ENCODE data around the gene ELOF1.
A peak's percentile ranks its signal among the peaks of the same experiment; 100 is the strongest.

The ELOF1 gene

GRCh38 chr19:11538232-11539036 lies 20.6 kb downstream of the ELOF1 start, which contains the start of gene CNN1:
TSS of gene CNN1 (plus strand) at chr19:11538851. CDS start at chr19:11538928, 77 bp downstream.
- ATAC-seq, result no peak
- TF ChIP-seq PATZ1 (CRISPR knock-in tag; IDR thresholded peaks at IDR 0.05; ENCODE audit: borderline replicate concordance), result 0 out of 2 replicates have a peak, but pooled peaks have one; percentile 49
- TF ChIP-seq CSRNP3 (CRISPR knock-in tag; IDR thresholded peaks at IDR 0.05), result no peak
- no peak for TF ChIP-seq ZFP3 (CRISPR knock-in tag; IDR thresholded peaks at IDR 0.05)

- TF ChIP-seq ZFP30 (CRISPR knock-in tag; IDR thresholded peaks at IDR 0.05) (no peak), TSHZ2 (CRISPR knock-in tag; IDR thresholded peaks at IDR 0.05) (peak; percentile 26; the same call in 1 of the 2 replicates), GLIS3 (CRISPR knock-in tag; IDR thresholded peaks at IDR 0.05) (peak; percentile 53; the same call in 1 of the 2 replicates), ZFP3 (CRISPR knock-in tag; IDR thresholded peaks at IDR 0.05) (0 out of 2 replicates have a peak, but pooled peaks have one; percentile 40), ZNF565 (CRISPR knock-in tag; conservative IDR thresholded peaks at IDR 0.05; ENCODE audit: low read depth) (no peak), PATZ1 (CRISPR knock-in tag; IDR thresholded peaks at IDR 0.05; ENCODE audit: borderline replicate concordance) (peak; percentile 76; the same call in 1 of the 2 replicates)
- peak; percentile 83 for ATAC-seq
Measured at GRCh38 chr19:11535792-11536595, 23.0 kb downstream of the ELOF1 start.

- TF ChIP-seq ZNF565 (CRISPR knock-in tag; conservative IDR thresholded peaks at IDR 0.05; ENCODE audit: low read depth) (no peak), RARB (CRISPR knock-in tag; IDR thresholded peaks at IDR 0.05) (no peak), TCF4 (CRISPR knock-in tag; IDR thresholded peaks at IDR 0.05; ENCODE audit: borderline replicate concordance) (no peak), PATZ1 (CRISPR knock-in tag; IDR thresholded peaks at IDR 0.05; ENCODE audit: borderline replicate concordance) (no peak), ARNTL (CRISPR knock-in tag; IDR thresholded peaks at IDR 0.05; ENCODE audit: borderline replicate concordance, low read depth) (no peak), ESRRG (CRISPR knock-in tag; IDR thresholded peaks at IDR 0.05) (no peak), ZNF70 (CRISPR knock-in tag; IDR thresholded peaks at IDR 0.05) (no peak), ZFP30 (CRISPR knock-in tag; IDR thresholded peaks at IDR 0.05) (no peak), SNAI2 (CRISPR knock-in tag; IDR thresholded peaks at IDR 0.05) (no peak), ISL1 (CRISPR knock-in tag; IDR thresholded peaks at IDR 0.05) (no peak), GLIS3 (CRISPR knock-in tag; IDR thresholded peaks at IDR 0.05) (no peak)
- no peak for ATAC-seq
Measured at GRCh38 chr19:11534948-11535347, 24.1 kb downstream of the ELOF1 start.

Measured in SK-N-SH treated with all-trans-retinoic acid at 6 μM for 48 hours (cell line).